IMR-90 (cell line): Measurements from ENCODE around the gene CLDN10. TPM values are rescaled to one million over a fixed set of nuclear protein-coding genes. Genes with fewer than 3 reads are reported as not detected.

ENCODE experiments used
- ATAC-seq: fragments of 200-7000 bp; cut with Tn5 transposase; 2 replicates; pipeline ENCODE4 v1.9.1; 2020; ENCODE audit warnings: low read depth, mild to moderate bottlenecking, moderate library complexity
- BruUV-seq: library from RNA; stranded (reverse); fragments of 400-500 nt; replicated peaks from 2 replicates; lab custom pipeline; 2021; lab: Mats Ljungman, UMichigan
- CTCF ChIA-PET: fragments of 300-600 bp; formaldehyde crosslinking; extraction: SDS; loops from one replicate; lab custom pipeline; 2021; ENCODE audit warnings: antibody characterized with exemption; lab: Yijun Ruan, JAX
- POLR2A ChIA-PET: fragments of 300-600 bp; sonication (Branson Sonifier 250); formaldehyde crosslinking; loops from one replicate; lab custom pipeline; 2022; ENCODE audit warnings: antibody characterized with exemption; ENCODE audit not compliant: unreplicated experiment; lab: Charles Lee
- DNase-seq: peaks from one replicate; pipeline ENCODE4 v3.0.0; 2013
- H2AFZ ChIP-seq: replicated peaks from 2 replicates; pipeline ENCODE3; 2013; ENCODE audit warnings: low read length, mild to moderate bottlenecking; ENCODE audit not compliant: poor library complexity
- H2AK5ac ChIP-seq: 2 replicates; pipeline ENCODE4 v1.6.1; 2013; ENCODE audit warnings: low read depth, low read length, inconsistent platforms
- H2AK9ac ChIP-seq: replicated peaks from 2 replicates; pipeline ENCODE3; 2013; ENCODE audit warnings: mild to moderate bottlenecking, low read depth, low read length, moderate library complexity; ENCODE audit not compliant: poor library complexity
- H2BK120ac ChIP-seq: 2 replicates; pipeline ENCODE4 v1.6.1; 2013; ENCODE audit warnings: low read depth, low read length, inconsistent platforms
- H2BK15ac ChIP-seq: 3 replicates; pipeline ENCODE4 v1.6.1; 2013; ENCODE audit warnings: low read depth, low read length, inconsistent platforms
- H2BK20ac ChIP-seq: 2 replicates; pipeline ENCODE4 v1.6.1; 2013; ENCODE audit warnings: low read depth, mild to moderate bottlenecking, inconsistent platforms, low read length, moderate library complexity
- H2BK5ac ChIP-seq: 2 replicates; pipeline ENCODE4 v1.6.1; 2013; ENCODE audit warnings: mild to moderate bottlenecking, low read depth, low read length, inconsistent platforms; ENCODE audit not compliant: poor library complexity, severe bottlenecking
- H3K14ac ChIP-seq: replicated peaks from 2 replicates; pipeline ENCODE4 v1.6.1; 2013; ENCODE audit warnings: low read depth, low read length, inconsistent platforms
- H3K18ac ChIP-seq: 2 replicates; pipeline ENCODE4 v1.6.1; 2013; ENCODE audit warnings: low read depth, low read length, control low read depth
- H3K23ac ChIP-seq: 2 replicates; pipeline ENCODE4 v1.6.1; 2013; ENCODE audit warnings: low read depth, low read length, inconsistent platforms
- H3K27ac ChIP-seq: 2 replicates; pipeline ENCODE4 v1.5.1; 2013; ENCODE audit warnings: mild to moderate bottlenecking, control low read depth, low read length; ENCODE audit not compliant: insufficient read depth
- H3K27me3 ChIP-seq: 2 replicates; pipeline ENCODE4 v1.6.1; 2013; ENCODE audit warnings: low read length; ENCODE audit not compliant: control insufficient read depth, insufficient read depth
- H3K36me3 ChIP-seq: 2 replicates; pipeline ENCODE4 v1.6.1; 2013; ENCODE audit warnings: low read length, mixed read lengths; ENCODE audit not compliant: control insufficient read depth, insufficient read depth
- H3K4ac ChIP-seq: 2 replicates; pipeline ENCODE4 v1.6.1; 2013; ENCODE audit warnings: low read depth, low read length, inconsistent platforms
- H3K4me1 ChIP-seq: 2 replicates; pipeline ENCODE4 v1.6.1; 2013; ENCODE audit warnings: low read length, mixed read lengths; ENCODE audit not compliant: control insufficient read depth, insufficient read depth
- H3K4me2 ChIP-seq: 2 replicates; pipeline ENCODE4 v1.6.1; 2013; ENCODE audit warnings: low read depth, mild to moderate bottlenecking, control low read depth, low read length, moderate library complexity
- H3K4me3 ChIP-seq: 2 replicates; pipeline ENCODE4 v1.5.1; 2013; ENCODE audit warnings: low read depth, mild to moderate bottlenecking, control low read depth, low read length, moderate library complexity; ENCODE audit not compliant: insufficient read depth
- H3K56ac ChIP-seq: 2 replicates; pipeline ENCODE4 v1.6.1; 2013; ENCODE audit warnings: low read length, inconsistent platforms; ENCODE audit not compliant: insufficient read depth; ENCODE audit errors: extremely low read depth
- H3K79me1 ChIP-seq, 2 experiments: 2 replicates each; pipeline ENCODE4 v1.6.1; 2013; ENCODE audit warnings: low read length in 2 of 2, inconsistent platforms in 1 of 2, low read depth in 1 of 2
- H3K9ac ChIP-seq: 2 replicates; pipeline ENCODE4 v1.6.1; 2013; ENCODE audit warnings: low read depth, low read length, control low read depth
- H3K9me1 ChIP-seq: 2 replicates; pipeline ENCODE4 v1.6.1; 2013; ENCODE audit warnings: low read length, inconsistent platforms; ENCODE audit not compliant: insufficient read depth
- H3K9me3 ChIP-seq: 2 replicates; pipeline ENCODE4 v1.6.1; 2013; ENCODE audit warnings: low read length; ENCODE audit not compliant: control insufficient read depth, insufficient read depth
- H4K20me1 ChIP-seq: 2 replicates; pipeline ENCODE4 v1.6.1; 2013; ENCODE audit warnings: low read length, inconsistent platforms; ENCODE audit not compliant: insufficient read depth
- H4K5ac ChIP-seq: 2 replicates; pipeline ENCODE4 v1.6.1; 2013; ENCODE audit warnings: mild to moderate bottlenecking, low read depth, low read length, control low read depth
- H4K8ac ChIP-seq, 2 experiments: 2 replicates each; pipeline ENCODE4 v1.6.1; 2013; ENCODE audit warnings: low read depth in 2 of 2, low read length in 2 of 2, control low read depth in 1 of 2, inconsistent platforms in 1 of 2
- H4K91ac ChIP-seq: 2 replicates; pipeline ENCODE4 v1.6.1; 2013; ENCODE audit warnings: low read depth, low read length, inconsistent platforms; ENCODE audit not compliant: insufficient read depth
- BHLHE40 ChIP-seq: fragments of 150-350 bp; IDR thresholded peaks from 2 replicates; pipeline ENCODE4 v1.6.1; 2016; ENCODE audit warnings: mild to moderate bottlenecking, low read depth, low read length
- CEBPB ChIP-seq: IDR thresholded peaks from 2 replicates; pipeline ENCODE4 v1.6.1; 2012; ENCODE audit warnings: low read depth, low read length, improper control_type of control experiment
- CHD1 ChIP-seq: IDR thresholded peaks from 2 replicates; pipeline ENCODE4 v1.6.1; 2012; ENCODE audit warnings: low read depth, low read length, improper control_type of control experiment
- FOS ChIP-seq: fragments of 150-350 bp; IDR thresholded peaks from 2 replicates; pipeline ENCODE4 v1.6.1; 2016; ENCODE audit warnings: low read depth, low read length
- MAFK ChIP-seq: IDR thresholded peaks from 2 replicates; pipeline ENCODE4 v1.6.1; 2012; ENCODE audit warnings: low read depth, low read length, improper control_type of control experiment
- MAZ ChIP-seq: IDR thresholded peaks from 2 replicates; pipeline ENCODE4 v1.6.1; 2012; ENCODE audit warnings: low read depth, mild to moderate bottlenecking, low read length, improper control_type of control experiment, moderate library complexity, borderline replicate concordance
- MXI1 ChIP-seq: IDR thresholded peaks from 2 replicates; pipeline ENCODE4 v1.6.1; 2012; ENCODE audit warnings: low read depth, mild to moderate bottlenecking, low read length, moderate library complexity, borderline replicate concordance
- NFE2L2 ChIP-seq: fragments of 150-350 bp; IDR thresholded peaks from 2 replicates; pipeline ENCODE4 v1.6.1; 2016; ENCODE audit warnings: low read depth, mild to moderate bottlenecking, low read length
- POLR2A ChIP-seq: IDR thresholded peaks from 2 replicates; pipeline ENCODE4 v1.6.1; 2012; ENCODE audit warnings: mild to moderate bottlenecking, low read depth, low read length
- RAD21 ChIP-seq: IDR thresholded peaks from 2 replicates; pipeline ENCODE4 v1.6.1; 2012; ENCODE audit warnings: low read length, improper control_type of control experiment
- RCOR1 ChIP-seq: IDR thresholded peaks from 2 replicates; pipeline ENCODE4 v1.6.1; 2012; ENCODE audit warnings: mild to moderate bottlenecking, low read length, improper control_type of control experiment; ENCODE audit not compliant: insufficient replicate concordance
- RFX5 ChIP-seq: IDR thresholded peaks from 2 replicates; pipeline ENCODE4 v1.8.0; 2012; ENCODE audit warnings: low read depth, mild to moderate bottlenecking, low read length, moderate library complexity
- SMC3 ChIP-seq: fragments of 150-350 bp; IDR thresholded peaks from 2 replicates; pipeline ENCODE4 v1.6.1; 2016; ENCODE audit warnings: low read depth, mild to moderate bottlenecking, antibody characterized with exemption, low read length, moderate library complexity
- WGBS, 2 experiments: methylation state at CpG; one replicate each; pipeline versions ENCODE4 v1.1.5 to v1.1.7; 2013; ENCODE audit warnings: missing lambda C conversion rate in 2 of 2; ENCODE audit not compliant: insufficient read length in 1 of 2; ENCODE audit errors: extremely low coverage in 2 of 2; 5-methylcytosine and 5-hydroxymethylcytosine counted together
- dilution Hi-C: fragments of 300-500 bp; cut with HindIII; formaldehyde crosslinking; loops from one replicate; pipeline ENCODE4 v1.14.3; 2018; ENCODE audit warnings: low sequenced_read_pairs; ENCODE audit not compliant: unreplicated experiment
- in situ Hi-C: fragments of 300-500 bp; cut with MboI; formaldehyde crosslinking; loops from 3 replicates; pipeline ENCODE4 v1.14.3; 2019; ENCODE audit warnings: low sequenced_read_pairs, inconsistent platforms, mixed read lengths
- intact Hi-C: fragments of 100-400 bp; cut with micrococcal nuclease; formaldehyde crosslinking; loops from 2 replicates; pipeline ENCODE4 v1.10.0; 2022
- polyA plus RNA-seq, 3 experiments: library from polyadenylated mRNA; depleted of rRNA; stranded (reverse); fragments of >200 nt; gene quantifications; 2 replicates each; pipeline ENCODE4 v1.2.3, GENCODE V29; 2012; ENCODE audit warnings: low replicate concordance in 1 of 3
- total RNA-seq: library from RNA; depleted of rRNA; stranded (reverse); fragments of >200 nt; gene quantifications from 2 replicates; pipeline ENCODE4 v1.2.3, GENCODE V29; 2012
- TF ChIP-seq, protein P1 (sequence below): conservative IDR thresholded peaks from 2 replicates; pipeline ENCODE4 v1.5.1; 2012; ENCODE audit warnings: mild to moderate bottlenecking, low read depth, low read length, improper control_type of control experiment
- TF ChIP-seq, protein P2 (sequence below): fragments of 150-350 bp; IDR thresholded peaks from 2 replicates; pipeline ENCODE4 v1.6.1; 2017; ENCODE audit warnings: mild to moderate bottlenecking, antibody characterized with exemption, low read length, low read depth
- TF ChIP-seq, protein P3 (sequence below): fragments of 150-350 bp; IDR thresholded peaks from 2 replicates; pipeline ENCODE4 v1.6.1; 2016; ENCODE audit warnings: low read depth, mild to moderate bottlenecking, low read length, moderate library complexity, borderline replicate concordance

CLDN10 gene
- total and polyA plus RNA-seq, 2 of the 4 experiments (the other 2 are of a cell fraction): not detected

DNA sequence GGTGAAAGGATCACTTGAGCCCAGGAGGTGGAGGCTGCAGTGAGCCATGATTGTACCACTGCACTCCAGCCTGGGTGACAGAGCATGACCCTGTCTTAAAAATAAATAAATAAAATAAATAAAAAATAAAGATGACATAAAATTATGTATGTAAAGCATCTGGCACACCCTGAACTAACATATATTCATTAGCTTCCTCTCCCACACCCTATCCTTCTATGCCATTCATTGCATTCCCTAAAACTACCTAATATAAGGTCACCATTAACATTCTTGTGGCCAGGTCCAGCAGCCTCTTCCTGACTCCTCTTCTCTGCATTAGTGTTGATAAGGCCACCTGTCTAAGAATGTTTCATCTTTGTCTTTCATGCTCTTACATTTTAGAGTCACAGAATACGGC lies 44.5 kb upstream of the CLDN10 start:
- intact Hi-C loops: no loop called here
- Histone ChIP-seq H3K27me3 (peaks cover 5% of the 10 kb centered on the region), H3K9me1 (no peaks in the 10 kb centered on the region), H3K4me3 (no peak overlapping the region), H2AK9ac (no peak overlapping the region), H3K4me2 (no peak overlapping the region), H3K14ac (no peak overlapping the region), H3K4me1 (no peaks in the 10 kb centered on the region), H2BK20ac (no peak overlapping the region), H4K5ac (no peak overlapping the region), H3K18ac (no peak overlapping the region), H2AFZ (no peak overlapping the region), H2BK15ac (no peak overlapping the region), H2BK120ac (no peak overlapping the region), H3K4ac (no peak overlapping the region), H3K56ac (no peak overlapping the region), H4K91ac (no peak overlapping the region), H3K36me3 (no peaks in the 10 kb centered on the region), H3K23ac (no peak overlapping the region), H4K8ac (no peak overlapping the region), H2BK5ac (no peak overlapping the region), H3K27ac (no peak overlapping the region), H2AK5ac (no peak overlapping the region), H3K9ac (no peak overlapping the region), H4K20me1 (no peaks in the 10 kb centered on the region), H3K9me3 (no peaks in the 10 kb centered on the region), H3K79me1 (no peaks in the 10 kb centered on the region)
- ATAC-seq (no peak), DNase-seq (no peak)
- in situ Hi-C loops: no loop called here
- TF ChIP-seq FOS (no peak), RCOR1 (no peak), MAFK (no peak), POLR2A (no peak), RFX5 (no peak), MAZ (no peak), BHLHE40 (no peak), MXI1 (no peak), SMC3 (no peak), RAD21 (no peak), CHD1 (no peak), CEBPB (no peak), NFE2L2 (no peak)
- TF ChIP-seq, protein P1, sequence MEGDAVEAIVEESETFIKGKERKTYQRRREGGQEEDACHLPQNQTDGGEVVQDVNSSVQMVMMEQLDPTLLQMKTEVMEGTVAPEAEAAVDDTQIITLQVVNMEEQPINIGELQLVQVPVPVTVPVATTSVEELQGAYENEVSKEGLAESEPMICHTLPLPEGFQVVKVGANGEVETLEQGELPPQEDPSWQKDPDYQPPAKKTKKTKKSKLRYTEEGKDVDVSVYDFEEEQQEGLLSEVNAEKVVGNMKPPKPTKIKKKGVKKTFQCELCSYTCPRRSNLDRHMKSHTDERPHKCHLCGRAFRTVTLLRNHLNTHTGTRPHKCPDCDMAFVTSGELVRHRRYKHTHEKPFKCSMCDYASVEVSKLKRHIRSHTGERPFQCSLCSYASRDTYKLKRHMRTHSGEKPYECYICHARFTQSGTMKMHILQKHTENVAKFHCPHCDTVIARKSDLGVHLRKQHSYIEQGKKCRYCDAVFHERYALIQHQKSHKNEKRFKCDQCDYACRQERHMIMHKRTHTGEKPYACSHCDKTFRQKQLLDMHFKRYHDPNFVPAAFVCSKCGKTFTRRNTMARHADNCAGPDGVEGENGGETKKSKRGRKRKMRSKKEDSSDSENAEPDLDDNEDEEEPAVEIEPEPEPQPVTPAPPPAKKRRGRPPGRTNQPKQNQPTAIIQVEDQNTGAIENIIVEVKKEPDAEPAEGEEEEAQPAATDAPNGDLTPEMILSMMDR: no peak
- TF ChIP-seq, protein P2, sequence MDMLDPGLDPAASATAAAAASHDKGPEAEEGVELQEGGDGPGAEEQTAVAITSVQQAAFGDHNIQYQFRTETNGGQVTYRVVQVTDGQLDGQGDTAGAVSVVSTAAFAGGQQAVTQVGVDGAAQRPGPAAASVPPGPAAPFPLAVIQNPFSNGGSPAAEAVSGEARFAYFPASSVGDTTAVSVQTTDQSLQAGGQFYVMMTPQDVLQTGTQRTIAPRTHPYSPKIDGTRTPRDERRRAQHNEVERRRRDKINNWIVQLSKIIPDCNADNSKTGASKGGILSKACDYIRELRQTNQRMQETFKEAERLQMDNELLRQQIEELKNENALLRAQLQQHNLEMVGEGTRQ: no peak
- TF ChIP-seq, protein P3, sequence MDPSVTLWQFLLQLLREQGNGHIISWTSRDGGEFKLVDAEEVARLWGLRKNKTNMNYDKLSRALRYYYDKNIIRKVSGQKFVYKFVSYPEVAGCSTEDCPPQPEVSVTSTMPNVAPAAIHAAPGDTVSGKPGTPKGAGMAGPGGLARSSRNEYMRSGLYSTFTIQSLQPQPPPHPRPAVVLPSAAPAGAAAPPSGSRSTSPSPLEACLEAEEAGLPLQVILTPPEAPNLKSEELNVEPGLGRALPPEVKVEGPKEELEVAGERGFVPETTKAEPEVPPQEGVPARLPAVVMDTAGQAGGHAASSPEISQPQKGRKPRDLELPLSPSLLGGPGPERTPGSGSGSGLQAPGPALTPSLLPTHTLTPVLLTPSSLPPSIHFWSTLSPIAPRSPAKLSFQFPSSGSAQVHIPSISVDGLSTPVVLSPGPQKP: no peak
- no TSS peak for BruUV-seq
- WGBS, 2 experiments: no CpG with 5 or more reads among the region's 1 CpG
- dilution Hi-C loops: no loop called here
- ChIA-PET POLR2A (no interaction called here), CTCF (no interaction called here)
